ENCODE measurements around the gene TSHZ2.

DNA sequence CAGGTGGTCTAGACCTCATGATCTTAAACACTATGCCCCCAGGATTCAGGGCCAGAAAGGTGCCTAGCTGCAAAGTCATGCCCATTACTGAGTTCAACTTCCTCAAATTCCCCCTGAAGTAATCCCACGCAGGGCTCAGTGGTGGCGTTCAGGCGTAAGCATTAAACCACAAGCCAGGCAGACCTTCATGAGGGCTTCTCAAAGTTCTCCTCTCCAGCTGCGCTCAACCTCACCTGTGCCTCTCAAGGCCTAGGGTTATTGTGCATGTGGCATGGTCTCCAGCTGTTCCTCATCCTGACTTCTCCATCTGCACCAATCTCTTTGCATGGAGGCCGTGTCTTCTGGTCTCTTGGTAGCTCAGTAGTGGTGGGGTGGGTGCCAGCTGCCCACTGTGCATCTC lies 113.6 kb downstream of the TSHZ2 start:
- TF ChIP-seq, protein P1, sequence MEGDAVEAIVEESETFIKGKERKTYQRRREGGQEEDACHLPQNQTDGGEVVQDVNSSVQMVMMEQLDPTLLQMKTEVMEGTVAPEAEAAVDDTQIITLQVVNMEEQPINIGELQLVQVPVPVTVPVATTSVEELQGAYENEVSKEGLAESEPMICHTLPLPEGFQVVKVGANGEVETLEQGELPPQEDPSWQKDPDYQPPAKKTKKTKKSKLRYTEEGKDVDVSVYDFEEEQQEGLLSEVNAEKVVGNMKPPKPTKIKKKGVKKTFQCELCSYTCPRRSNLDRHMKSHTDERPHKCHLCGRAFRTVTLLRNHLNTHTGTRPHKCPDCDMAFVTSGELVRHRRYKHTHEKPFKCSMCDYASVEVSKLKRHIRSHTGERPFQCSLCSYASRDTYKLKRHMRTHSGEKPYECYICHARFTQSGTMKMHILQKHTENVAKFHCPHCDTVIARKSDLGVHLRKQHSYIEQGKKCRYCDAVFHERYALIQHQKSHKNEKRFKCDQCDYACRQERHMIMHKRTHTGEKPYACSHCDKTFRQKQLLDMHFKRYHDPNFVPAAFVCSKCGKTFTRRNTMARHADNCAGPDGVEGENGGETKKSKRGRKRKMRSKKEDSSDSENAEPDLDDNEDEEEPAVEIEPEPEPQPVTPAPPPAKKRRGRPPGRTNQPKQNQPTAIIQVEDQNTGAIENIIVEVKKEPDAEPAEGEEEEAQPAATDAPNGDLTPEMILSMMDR (IDR thresholded peaks at IDR 0.05): no peak
- TF ChIP-seq SP1 (CRISPR knock-in tag; conservative IDR thresholded peaks at IDR 0.05) (no peak), ESRRA (CRISPR knock-in tag; IDR thresholded peaks at IDR 0.05; ENCODE audit: borderline replicate concordance) (no peak), JAZF1 (CRISPR knock-in tag; IDR thresholded peaks at IDR 0.05) (no peak), ZNF232 (CRISPR knock-in tag; IDR thresholded peaks at IDR 0.05) (no peak), USF1 (CRISPR knock-in tag; IDR thresholded peaks at IDR 0.05) (no peak), ATF6 (CRISPR knock-in tag; IDR thresholded peaks at IDR 0.05) (no peak), ZNF317 (CRISPR knock-in tag; IDR thresholded peaks at IDR 0.05; ENCODE audit: borderline replicate concordance, low read depth) (no peak), CREB1 (CRISPR knock-in tag; IDR thresholded peaks at IDR 0.05) (no peak), ZMAT4 (CRISPR knock-in tag; IDR thresholded peaks at IDR 0.05) (no peak)
- TF ChIP-seq, protein P2, sequence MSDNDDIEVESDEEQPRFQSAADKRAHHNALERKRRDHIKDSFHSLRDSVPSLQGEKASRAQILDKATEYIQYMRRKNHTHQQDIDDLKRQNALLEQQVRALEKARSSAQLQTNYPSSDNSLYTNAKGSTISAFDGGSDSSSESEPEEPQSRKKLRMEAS (CRISPR knock-in tag; IDR thresholded peaks at IDR 0.05): no peak

Measured in WTC11 (cell line).